BLaER1 treated with 17β-estradiol and CSF1 and Interleukin-3, amounts not matched to agents 10 nM and 100 nM (cell line): Measurements from ENCODE around the gene SDK1.

Experiments
- H3K27ac ChIP-seq, 11 experiments: shearing (Covaris generic); formaldehyde crosslinking; 2 replicates each; pipeline ENCODE4 v1.8.1; 2022
- H3K27me3 ChIP-seq, 11 experiments: shearing (Covaris generic); formaldehyde crosslinking; 2 replicates each; pipeline ENCODE4 v1.8.1; 2022
- H3K36me3 ChIP-seq, 11 experiments: shearing (Covaris generic); formaldehyde crosslinking; 2 replicates each; pipeline ENCODE4 v1.8.1; 2022
- H3K4me1 ChIP-seq, 10 experiments: shearing (Covaris generic); formaldehyde crosslinking; 2 replicates each; pipeline ENCODE4 v1.8.1; 2022
- H3K4me2 ChIP-seq, 11 experiments: shearing (Covaris generic); formaldehyde crosslinking; 2 replicates each; pipeline ENCODE4 v1.8.1; 2022
- H3K4me3 ChIP-seq, 10 experiments: shearing (Covaris generic); formaldehyde crosslinking; 2 replicates each; pipeline ENCODE4 v1.8.1; 2022
- H3K9ac ChIP-seq, 11 experiments: shearing (Covaris generic); formaldehyde crosslinking; 2 replicates each; pipeline ENCODE4 v1.8.1; 2022
- H3K9me3 ChIP-seq, 11 experiments: shearing (Covaris generic); formaldehyde crosslinking; replicated peaks in 1 of 11; 2 replicates each; pipeline ENCODE4 v1.8.1; 2022
- H4K20me1 ChIP-seq, 11 experiments: shearing (Covaris generic); formaldehyde crosslinking; 2 replicates each; pipeline ENCODE4 v1.8.1; 2022
- Cebpa-rat ChIP-seq, 11 experiments: shearing (Covaris generic); IDR thresholded peaks; 2 replicates each; pipeline ENCODE4 v1.8.1; 2022

Gene SDK1

DNA sequence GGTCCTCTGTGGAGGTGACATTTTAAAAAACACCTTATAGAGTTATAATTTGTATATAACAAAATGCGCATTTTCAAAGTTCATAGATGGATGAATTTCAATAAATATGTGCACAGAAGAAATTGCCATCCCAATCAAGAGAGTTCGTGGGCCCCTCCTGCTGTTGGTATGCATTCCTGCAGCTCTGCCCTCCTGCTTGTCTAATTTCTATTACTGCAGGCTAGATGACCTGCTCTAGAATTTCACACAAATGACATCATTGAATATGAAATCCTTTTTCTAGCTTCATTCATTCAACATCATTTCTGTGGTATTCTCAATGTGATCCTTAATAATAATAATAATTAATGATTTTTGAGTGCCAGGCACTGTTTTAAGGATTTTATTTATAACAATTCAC, 348.2 kb downstream of the SDK1 start:
- Histone ChIP-seq H3K4me3 (no peak overlapping the region), H3K9ac (no peak overlapping the region), H3K27me3 (no peaks in the 10 kb centered on the region), H4K20me1 (no peaks in the 10 kb centered on the region), H3K36me3 (no peaks in the 10 kb centered on the region), H3K9me3 (no peaks in the 10 kb centered on the region), H3K4me1 (no peaks in the 10 kb centered on the region; a peak in 1 of 20 replicates), H3K4me2 (no peak overlapping the region), H3K27ac (no peak overlapping the region)
- TF ChIP-seq Cebpa-rat (IDR thresholded peaks at IDR 0.05): no peak

GRCh38 chr7:3649678-3650440, 348.8 kb downstream of the SDK1 start:
- H3K36me3 ChIP-seq: no peaks in the 10 kb centered on the region
- no peaks in the 10 kb centered on the region for H3K9me3 ChIP-seq
- no peak overlapping the region for H3K9ac ChIP-seq
- H3K27ac ChIP-seq: no peak overlapping the region
- peak in 3 of 11 experiments; percentile 10 to 57 (median 15); a peak in 1 of 22 replicates for TF ChIP-seq Cebpa-rat (IDR thresholded peaks at IDR 0.05)
- no peaks in the 10 kb centered on the region; a peak in 1 of 20 replicates for H3K4me1 ChIP-seq
- H3K4me3 ChIP-seq: no peak overlapping the region
- H3K27me3 ChIP-seq: no peaks in the 10 kb centered on the region
- no peak overlapping the region for H3K4me2 ChIP-seq
- H4K20me1 ChIP-seq: no peaks in the 10 kb centered on the region

- Histone ChIP-seq H3K27me3 (no peaks in the 10 kb centered on the region), H3K9ac (no peak overlapping the region), H3K36me3 (no peaks in the 10 kb centered on the region), H3K4me3 (no peak overlapping the region), H3K4me1 (no peaks in the 10 kb centered on the region; a peak in 1 of 20 replicates), H4K20me1 (no peaks in the 10 kb centered on the region), H3K27ac (no peak overlapping the region), H3K9me3 (no peaks in the 10 kb centered on the region), H3K4me2 (no peak overlapping the region)
- no peak for TF ChIP-seq Cebpa-rat (IDR thresholded peaks at IDR 0.05)
Observed at GRCh38 chr7:3650844-3651243, 349.8 kb downstream of the SDK1 start.

GRCh38 chr7:3655635-3656034, 354.6 kb downstream of the SDK1 start:
- no peaks in the 10 kb centered on the region for H4K20me1 ChIP-seq
- no peak overlapping the region for H3K9ac ChIP-seq
- no peak overlapping the region for H3K4me3 ChIP-seq
- H3K27me3 ChIP-seq: no peaks in the 10 kb centered on the region
- H3K27ac ChIP-seq: no peak overlapping the region
- no peaks in the 10 kb centered on the region; a peak in 1 of 20 replicates for H3K4me1 ChIP-seq
- no peak overlapping the region for H3K4me2 ChIP-seq
- no peaks in the 10 kb centered on the region for H3K9me3 ChIP-seq
- H3K36me3 ChIP-seq: no peaks in the 10 kb centered on the region
- no peak for TF ChIP-seq Cebpa-rat (IDR thresholded peaks at IDR 0.05)

GRCh38 chr7:3657206-3657605, 356.2 kb downstream of the SDK1 start:
- Histone ChIP-seq H3K27me3 (no peaks in the 10 kb centered on the region), H3K4me2 (no peak overlapping the region), H4K20me1 (no peaks in the 10 kb centered on the region), H3K36me3 (no peaks in the 10 kb centered on the region), H3K27ac (no peak overlapping the region), H3K4me1 (no peaks in the 10 kb centered on the region; a peak in 1 of 20 replicates), H3K9me3 (no peaks in the 10 kb centered on the region), H3K4me3 (no peak overlapping the region), H3K9ac (no peak overlapping the region)
- no peak for TF ChIP-seq Cebpa-rat (IDR thresholded peaks at IDR 0.05)

- no peak overlapping the region for H3K4me3 ChIP-seq
- no peak overlapping the region for H3K4me2 ChIP-seq
- no peak for TF ChIP-seq Cebpa-rat (IDR thresholded peaks at IDR 0.05)
- no peaks in the 10 kb centered on the region for H4K20me1 ChIP-seq
- no peak overlapping the region for H3K9ac ChIP-seq
- H3K36me3 ChIP-seq: no peaks in the 10 kb centered on the region
- H3K27me3 ChIP-seq: no peaks in the 10 kb centered on the region
- H3K27ac ChIP-seq: no peak overlapping the region
- peaks cover 0 to 19% (median 0%) of the 10 kb centered on the region in 10 experiments; a peak in 8 of 20 replicates for H3K4me1 ChIP-seq
- H3K9me3 ChIP-seq: peaks cover 0 to 5% (median 0%) of the 10 kb centered on the region in 11 experiments; a peak in 2 of 22 replicates
Observed at GRCh38 chr7:3668743-3669142, 367.7 kb downstream of the SDK1 start.

DNA sequence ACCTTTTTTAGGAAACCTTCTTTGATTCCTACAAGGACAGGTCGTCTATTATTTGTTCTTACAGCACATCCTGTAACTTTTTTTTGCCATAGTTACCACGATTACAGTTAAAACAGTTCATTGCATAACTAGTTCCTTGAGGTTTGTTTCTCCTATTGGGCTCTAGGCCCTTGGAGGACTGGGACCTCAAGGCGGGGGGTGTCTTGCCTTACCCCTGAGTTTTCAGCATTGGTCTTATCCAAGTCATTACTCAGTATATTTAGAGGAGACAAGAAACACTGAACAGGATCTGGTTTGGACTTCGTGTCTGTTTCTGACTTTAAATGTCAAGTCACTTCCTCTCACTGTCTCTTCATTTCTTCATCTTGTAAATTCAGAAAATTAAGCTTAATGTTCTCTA, 369.8 kb downstream of the SDK1 start:
- no peak overlapping the region for H3K9ac ChIP-seq
- no peaks in the 10 kb centered on the region for H3K27me3 ChIP-seq
- no peak overlapping the region for H3K4me3 ChIP-seq
- H3K4me1 ChIP-seq: peaks cover 0 to 19% (median 0%) of the 10 kb centered on the region in 10 experiments; a peak in 8 of 20 replicates
- peaks cover 0 to 5% (median 0%) of the 10 kb centered on the region in 11 experiments; a peak in 2 of 22 replicates for H3K9me3 ChIP-seq
- peak overlapping the region in 5 of 11 experiments; percentile 1 to 21 (median 12); a peak in 1 of 22 replicates for H3K4me2 ChIP-seq
- no peaks in the 10 kb centered on the region for H4K20me1 ChIP-seq
- H3K27ac ChIP-seq: peak overlapping the region in 2 of 11 experiments; percentile 0 to 34; a peak in 2 of 22 replicates
- TF ChIP-seq Cebpa-rat (IDR thresholded peaks at IDR 0.05): no peak
- no peaks in the 10 kb centered on the region for H3K36me3 ChIP-seq

DNA sequence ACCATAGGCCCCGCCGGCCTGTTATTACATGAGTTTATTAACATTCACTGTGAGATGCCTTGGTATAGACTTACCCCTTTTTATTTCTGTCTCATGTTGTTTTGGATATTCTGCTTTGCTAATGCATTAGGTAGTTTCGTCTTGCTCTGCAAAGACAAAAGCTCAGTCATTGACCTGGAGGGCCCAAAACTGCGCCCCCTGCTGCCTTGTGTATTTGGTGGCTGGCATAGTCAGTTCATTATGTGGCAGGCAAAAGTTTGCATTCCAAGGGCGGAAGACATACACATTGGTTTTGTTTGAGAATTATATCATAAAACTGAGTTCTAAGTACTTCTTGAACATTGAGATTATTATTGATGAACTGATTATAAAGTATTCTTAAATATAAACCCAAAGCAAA, 372.5 kb downstream of the SDK1 start:
- Histone ChIP-seq H3K9me3 (peaks cover 0 to 10% (median 3%) of the 10 kb centered on the region in 11 experiments; a peak in 5 of 22 replicates), H4K20me1 (no peaks in the 10 kb centered on the region), H3K27me3 (no peaks in the 10 kb centered on the region), H3K4me3 (no peak overlapping the region), H3K9ac (no peak overlapping the region), H3K4me1 (peaks cover 0 to 19% (median 0%) of the 10 kb centered on the region in 10 experiments; a peak in 8 of 20 replicates), H3K27ac (no peak overlapping the region), H3K36me3 (no peaks in the 10 kb centered on the region), H3K4me2 (peak overlapping the region in 4 of 11 experiments; percentile 6 to 39 (median 14); a peak in 1 of 22 replicates)
- TF ChIP-seq Cebpa-rat (IDR thresholded peaks at IDR 0.05): no peak

GRCh38 chr7:3678314-3678810, 377.3 kb downstream of the SDK1 start:
- H3K27me3 ChIP-seq: no peaks in the 10 kb centered on the region
- H3K27ac ChIP-seq: no peak overlapping the region
- peaks cover 0 to 10% (median 3%) of the 10 kb centered on the region in 11 experiments; a peak in 5 of 22 replicates for H3K9me3 ChIP-seq
- H3K4me1 ChIP-seq: peaks cover 0 to 3% (median 0%) of the 10 kb centered on the region in 10 experiments; a peak in 5 of 20 replicates
- no peak for TF ChIP-seq Cebpa-rat (IDR thresholded peaks at IDR 0.05)
- H3K9ac ChIP-seq: no peak overlapping the region
- H3K4me2 ChIP-seq: no peak overlapping the region
- no peaks in the 10 kb centered on the region for H3K36me3 ChIP-seq
- H4K20me1 ChIP-seq: no peaks in the 10 kb centered on the region
- no peak overlapping the region for H3K4me3 ChIP-seq
